HG02678 (cell line): ENCODE measurements around the gene ZNF239.
"Not testable (repeated sequence)": the region's sequence is repeated elsewhere in the genome, so short reads cannot be mapped to it uniquely, and the experiment has no call there.

Experiments used
- ATAC-seq: cut with Tn5 transposase; IDR thresholded peaks from one replicate; pipeline ENCODE4 v1.9.1; 2021; ENCODE audit warnings: mild to moderate bottlenecking, moderate library complexity; ENCODE audit not compliant: unreplicated experiment

ZNF239 gene

DNA sequence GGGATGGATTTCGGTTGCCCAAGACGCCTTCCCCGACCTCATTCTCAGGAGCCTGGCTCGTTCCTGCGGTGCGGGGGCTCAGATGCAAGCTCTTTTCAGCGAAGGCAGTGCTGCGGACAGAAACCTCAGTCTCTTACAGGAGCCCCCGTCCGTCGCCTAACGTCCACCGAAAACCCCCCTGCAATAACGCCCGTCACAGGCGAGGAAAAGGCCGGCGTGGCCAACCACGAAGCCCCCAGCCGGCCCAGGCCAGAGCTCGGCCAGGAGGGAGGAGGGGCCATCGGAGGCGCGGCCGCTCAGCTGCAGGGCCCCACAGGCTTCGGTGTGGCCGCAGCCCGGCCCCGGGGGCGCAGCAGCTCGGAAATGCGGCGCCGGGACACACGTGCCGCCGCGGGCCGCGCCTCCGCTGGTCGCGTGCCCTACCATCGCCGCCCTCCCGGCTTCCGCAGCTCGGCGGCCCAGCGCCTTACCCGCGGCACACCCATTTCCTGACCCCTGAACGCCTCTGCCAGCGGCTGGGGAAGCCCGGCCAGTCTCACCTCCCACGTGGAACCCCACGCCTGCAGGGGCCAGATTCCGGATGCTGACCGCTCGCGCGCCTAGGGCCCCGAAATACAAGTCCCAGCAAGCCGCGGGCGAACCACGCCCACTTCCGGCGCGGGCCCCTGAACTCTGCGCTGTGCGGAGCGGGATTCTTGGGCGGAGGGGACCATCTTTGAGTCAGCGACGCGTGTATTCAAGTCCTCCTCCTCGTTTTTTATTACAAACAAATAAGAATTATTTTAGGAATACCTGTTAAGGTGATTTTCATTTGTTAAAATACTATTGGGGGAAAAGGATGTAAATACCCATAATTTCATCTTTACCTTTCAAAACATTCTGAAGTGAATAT, at the start of gene ZNF239:
Gene ZNF239, minus strand, starts transcription at position 616 of the 892 bp plus-strand sequence. CDS start 16,537 bp downstream, outside the sequence.
- peak; percentile 97 for ATAC-seq

DNA sequence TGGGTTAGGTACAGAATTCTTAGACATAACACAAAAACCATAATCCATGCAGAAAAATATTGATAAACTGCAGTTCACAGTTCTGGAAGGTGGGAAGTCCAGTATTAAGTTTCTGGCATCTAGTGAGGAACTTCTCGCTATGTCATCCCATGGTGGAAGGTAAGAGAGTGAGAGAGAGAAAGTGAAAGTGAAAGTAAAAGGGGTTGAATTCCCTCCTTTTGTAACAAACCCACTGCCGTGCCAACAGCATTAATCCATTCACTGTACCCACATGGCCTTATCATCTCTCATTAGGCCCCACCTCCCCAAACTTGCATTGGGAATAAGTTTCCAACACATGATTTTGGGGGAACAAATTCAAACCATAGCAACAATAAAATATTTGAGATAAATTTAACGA, 48.9 kb upstream of the ZNF239 start:
- ATAC-seq, result no peak

DNA sequence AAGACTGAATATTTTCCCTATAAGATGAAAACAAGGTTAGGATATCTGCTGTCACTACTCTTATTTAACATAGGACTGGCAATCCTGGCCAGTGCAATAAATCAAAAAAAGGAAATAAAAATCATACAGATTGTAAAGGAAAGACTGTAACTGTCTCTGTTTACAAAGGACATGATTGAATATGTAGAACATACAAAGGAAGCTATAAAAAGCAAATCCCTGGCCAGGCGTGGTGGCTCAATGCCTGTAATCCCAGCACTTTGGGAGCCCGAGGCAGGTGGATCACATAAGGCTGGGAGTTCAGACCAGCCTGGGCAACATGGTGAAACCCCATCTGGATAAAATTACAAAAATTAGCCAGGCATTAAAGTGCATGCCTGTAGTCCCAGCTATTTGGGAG, 47.6 kb upstream of the ZNF239 start:
- no peak for ATAC-seq

- ATAC-seq, result no peak
Observed at GRCh38 chr10:43619368-43619767, 45.0 kb upstream of the ZNF239 start.

DNA sequence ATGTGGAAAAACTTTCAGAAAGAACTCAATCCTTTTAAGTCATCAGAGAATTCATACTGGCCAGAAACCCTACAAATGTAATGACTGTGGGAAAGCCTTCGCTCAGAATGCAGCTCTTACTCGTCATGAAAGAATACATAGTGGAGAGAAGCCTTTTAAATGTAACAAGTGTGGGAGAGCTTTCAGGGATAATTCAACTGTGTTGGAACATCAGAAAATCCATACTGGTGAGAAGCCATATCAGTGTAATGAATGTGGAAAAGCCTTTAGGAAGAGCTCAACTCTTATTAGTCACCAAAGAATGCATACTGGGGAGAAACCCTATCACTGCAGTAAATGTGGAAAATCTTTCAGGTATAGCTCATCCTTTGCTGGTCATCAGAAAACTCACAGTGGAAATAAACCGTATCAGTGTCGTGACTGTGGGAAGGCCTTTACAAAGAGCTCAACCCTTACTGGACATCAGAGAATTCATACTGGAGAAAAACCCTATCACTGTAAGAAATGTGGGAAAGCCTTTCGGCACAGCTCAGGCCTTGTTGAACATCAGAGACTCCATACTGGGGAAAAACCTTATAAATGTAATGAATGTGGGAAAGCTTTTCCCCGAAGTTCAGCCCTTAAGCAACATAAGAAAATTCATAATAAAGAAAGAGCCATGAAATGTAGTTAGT, 42.4 kb upstream of the ZNF239 start:
- ATAC-seq, result no peak

DNA sequence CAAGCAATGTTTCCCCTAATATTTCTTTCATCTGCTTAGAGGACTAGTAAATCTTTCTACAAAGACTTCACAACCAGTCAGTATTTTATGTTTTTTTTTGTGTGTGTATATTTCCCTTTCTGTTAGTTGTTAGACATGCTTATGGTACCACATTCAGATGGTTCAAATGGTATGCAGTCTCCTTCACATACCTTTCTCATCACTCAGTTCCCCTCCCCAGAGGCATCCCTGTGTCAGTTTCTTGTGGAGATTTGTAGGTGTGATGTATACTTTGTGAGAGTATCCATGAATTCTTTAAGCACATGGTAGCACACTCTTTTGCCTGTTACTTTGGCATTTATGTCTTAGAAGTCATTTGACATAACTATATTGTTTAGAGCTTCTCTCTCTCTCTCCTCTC, 36.2 kb upstream of the ZNF239 start:
- no peak for ATAC-seq

- no peak for ATAC-seq
Observed at GRCh38 chr10:43607199-43607573, 32.8 kb upstream of the ZNF239 start.

DNA sequence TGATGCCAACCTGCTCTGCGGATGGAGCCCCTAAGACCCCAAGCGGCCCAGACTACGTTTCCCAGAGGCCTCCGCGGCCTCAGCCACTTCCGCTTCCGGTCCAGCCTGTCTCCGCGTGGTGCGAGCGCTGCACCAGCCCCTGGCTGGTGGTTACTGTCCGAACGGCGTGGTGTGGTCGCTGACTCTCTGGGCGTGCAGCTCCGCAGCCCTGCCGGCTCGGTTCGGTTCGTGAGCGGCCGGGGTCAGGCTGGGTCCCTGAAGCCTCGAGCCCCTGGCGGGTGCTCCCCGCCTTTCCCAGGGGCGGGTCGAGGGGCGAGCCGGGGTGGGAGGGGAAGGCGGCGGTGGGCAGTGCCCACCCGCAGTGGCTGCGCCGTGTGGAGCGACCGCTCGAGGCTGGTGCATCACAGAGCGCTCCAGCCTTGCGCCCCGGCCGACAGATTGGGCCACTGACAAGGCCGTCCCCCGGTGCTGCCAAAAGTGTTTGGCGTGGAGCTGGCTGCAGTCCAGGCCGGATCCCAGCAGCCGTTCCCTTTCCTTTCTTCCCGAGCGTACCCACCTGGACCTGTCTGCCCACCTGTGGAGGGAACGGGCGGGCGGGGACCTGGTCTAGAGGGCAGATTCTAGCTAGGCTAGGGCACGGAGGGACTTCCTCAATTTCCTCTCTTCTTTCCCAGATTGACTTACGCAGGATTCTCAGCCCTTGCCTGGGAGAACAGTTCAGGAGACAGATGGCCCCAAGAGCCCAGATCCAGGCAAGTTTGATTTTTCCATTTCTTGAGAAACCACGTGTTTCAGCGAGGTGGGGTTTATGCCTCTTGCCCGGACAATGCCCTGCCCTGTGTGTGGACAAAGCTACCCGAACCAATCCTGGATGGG, 32.1 kb upstream of the ZNF239 start, which contains the start of gene ZNF485:
Gene ZNF485, plus strand, starts transcription at position 116 of the 876 bp plus-strand sequence. Its CDS starts 613 bp downstream, at position 729.
- peak; percentile 99 for ATAC-seq

DNA sequence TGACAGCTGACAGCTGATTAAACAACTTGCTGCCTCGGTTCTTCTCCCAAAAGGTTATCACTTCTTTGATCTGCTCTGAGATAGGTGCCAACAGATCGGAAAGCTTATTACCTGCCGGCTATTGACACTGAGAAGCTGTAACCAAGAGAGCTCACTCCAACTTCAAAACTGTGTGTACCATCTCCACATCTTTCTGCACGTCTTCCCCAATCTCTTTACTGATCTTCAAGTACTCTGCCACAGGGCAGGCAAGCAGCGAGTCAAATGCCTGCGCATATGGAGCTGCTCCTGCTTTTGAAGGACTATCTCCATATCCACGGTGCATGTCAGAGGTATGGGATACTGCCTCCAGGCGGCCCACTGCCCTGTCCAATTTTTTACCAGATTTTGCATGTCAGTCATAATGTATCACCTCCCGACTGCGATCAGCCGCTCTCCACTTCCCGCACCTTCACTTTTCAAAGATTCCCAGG, 31.5 kb upstream of the ZNF239 start:
- no peak for ATAC-seq

GRCh38 chr10:43601576-43601975, 27.2 kb upstream of the ZNF239 start:
- not testable (repeated sequence) for ATAC-seq

DNA sequence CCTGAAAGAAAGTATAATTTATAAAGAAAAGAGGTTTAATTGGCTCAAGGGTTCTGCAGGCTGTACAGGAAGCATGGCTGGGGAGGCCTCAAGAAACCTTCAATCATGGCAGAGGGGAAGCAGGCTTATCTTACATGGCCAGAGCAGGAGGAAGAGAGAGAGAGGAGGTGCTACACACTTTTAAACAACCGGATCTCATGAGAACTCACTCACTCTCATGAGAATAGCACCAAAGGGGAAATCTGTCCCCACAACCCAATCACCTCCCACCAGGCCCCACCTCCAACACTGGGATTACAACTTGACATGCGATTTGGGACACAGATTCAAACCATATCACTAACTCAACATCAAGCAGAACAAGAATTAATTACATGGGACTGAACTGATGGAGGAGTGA, 24.9 kb upstream of the ZNF239 start:
- ATAC-seq, result no peak

DNA sequence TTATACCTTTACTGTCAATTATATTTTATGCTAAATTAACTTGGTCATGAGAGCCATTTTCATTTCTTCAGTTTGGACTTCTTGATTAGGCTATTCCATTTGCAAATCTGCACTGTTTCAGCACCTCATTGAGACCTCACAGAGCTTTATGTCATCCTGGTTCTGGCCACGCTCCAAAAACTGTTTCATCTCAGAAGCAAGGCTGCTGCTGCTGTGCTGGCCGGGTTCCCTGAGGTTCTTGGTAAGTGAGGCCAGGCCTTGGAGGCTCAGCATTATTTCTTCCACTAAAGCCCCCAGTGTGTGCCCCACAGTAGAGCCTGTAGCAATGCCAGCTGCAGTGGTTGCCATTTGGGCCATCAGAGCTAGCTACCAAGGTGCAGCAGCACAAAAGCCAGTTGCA, 24.0 kb upstream of the ZNF239 start:
- ATAC-seq, result no peak

- no peak for ATAC-seq
Observed at GRCh38 chr10:43596546-43596945, 22.1 kb upstream of the ZNF239 start.

- ATAC-seq, result peak; percentile 48
Observed at GRCh38 chr10:43595739-43596298, 21.4 kb upstream of the ZNF239 start.

DNA sequence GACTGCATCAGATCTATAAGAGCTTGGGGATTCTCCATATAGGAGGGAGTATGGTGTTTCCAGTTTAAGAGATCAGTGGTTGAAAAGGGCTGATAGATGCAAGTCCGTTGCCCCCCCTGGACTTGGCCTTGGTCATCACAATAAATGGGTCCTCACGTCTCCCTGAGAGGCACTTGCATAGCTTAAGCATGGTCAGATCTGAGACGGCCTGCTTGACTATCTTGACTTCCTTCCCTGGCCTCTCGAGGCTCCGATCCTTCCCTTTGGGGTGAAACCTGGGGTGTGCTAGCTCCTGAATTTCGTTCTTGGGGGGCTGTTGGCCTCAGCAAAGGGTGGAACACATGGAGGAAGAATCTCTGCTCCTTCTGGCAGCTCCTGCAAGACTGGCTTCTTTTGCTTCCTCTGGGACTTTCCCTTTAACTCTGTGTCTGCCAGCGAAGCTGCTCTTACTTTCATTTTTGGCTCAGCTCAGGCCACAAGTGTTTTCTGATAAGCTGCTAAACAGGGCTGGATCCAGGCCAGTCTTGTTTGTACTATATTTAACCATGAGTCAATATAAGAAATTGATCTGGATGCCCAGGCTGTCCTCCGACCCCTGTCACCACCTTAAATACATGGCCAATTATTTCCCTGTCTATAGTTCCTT, 20.7 kb upstream of the ZNF239 start:
- ATAC-seq, result peak; percentile 94

DNA sequence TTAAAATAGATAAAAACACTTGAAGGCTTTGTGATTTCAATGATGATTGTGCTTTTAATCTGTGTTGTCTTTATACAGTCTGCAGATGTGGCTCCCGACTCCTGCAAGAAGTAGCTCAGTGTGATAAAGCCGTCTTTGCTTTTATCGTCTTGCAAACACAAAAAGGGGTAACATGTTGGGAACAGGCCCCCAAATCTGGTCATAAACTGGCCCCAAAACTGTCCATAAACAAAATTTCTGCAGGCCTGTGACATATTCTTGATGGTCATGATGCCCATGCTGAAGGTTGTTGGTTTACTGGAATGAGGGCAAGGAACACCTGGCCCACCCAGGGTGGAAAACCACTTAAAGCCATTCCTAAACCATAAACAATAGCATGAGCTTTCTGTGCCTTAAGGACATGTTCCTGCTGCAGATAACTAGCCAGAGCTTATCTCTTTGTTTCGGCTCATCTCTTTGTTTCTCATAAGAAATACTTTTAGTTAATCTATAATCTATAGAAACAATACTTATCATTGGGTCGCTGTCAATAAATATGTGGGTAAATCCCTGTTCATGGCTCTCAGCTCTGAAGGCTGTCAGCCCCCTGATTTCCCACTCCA, 17.0 kb upstream of the ZNF239 start:
- ATAC-seq, result no peak

DNA sequence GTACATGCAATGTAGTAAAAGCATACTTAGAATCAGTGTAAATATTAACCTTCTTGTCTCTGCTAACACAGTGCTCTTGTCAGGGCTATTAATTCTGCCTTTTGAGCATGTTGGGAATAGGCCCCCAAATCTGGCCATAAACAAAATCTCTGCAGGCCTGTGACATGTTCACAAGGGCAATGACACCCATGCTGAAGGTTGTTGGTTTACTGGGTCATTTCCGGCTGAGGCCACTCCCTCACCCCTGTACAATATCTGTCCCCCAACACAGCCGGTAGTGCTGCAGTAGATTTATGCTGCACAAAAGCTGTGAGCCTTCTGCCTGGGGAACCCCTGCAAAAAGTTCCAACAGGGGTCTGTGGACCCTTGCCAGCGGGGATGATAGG, 12.3 kb upstream of the ZNF239 start:
- not testable (repeated sequence) for ATAC-seq

DNA sequence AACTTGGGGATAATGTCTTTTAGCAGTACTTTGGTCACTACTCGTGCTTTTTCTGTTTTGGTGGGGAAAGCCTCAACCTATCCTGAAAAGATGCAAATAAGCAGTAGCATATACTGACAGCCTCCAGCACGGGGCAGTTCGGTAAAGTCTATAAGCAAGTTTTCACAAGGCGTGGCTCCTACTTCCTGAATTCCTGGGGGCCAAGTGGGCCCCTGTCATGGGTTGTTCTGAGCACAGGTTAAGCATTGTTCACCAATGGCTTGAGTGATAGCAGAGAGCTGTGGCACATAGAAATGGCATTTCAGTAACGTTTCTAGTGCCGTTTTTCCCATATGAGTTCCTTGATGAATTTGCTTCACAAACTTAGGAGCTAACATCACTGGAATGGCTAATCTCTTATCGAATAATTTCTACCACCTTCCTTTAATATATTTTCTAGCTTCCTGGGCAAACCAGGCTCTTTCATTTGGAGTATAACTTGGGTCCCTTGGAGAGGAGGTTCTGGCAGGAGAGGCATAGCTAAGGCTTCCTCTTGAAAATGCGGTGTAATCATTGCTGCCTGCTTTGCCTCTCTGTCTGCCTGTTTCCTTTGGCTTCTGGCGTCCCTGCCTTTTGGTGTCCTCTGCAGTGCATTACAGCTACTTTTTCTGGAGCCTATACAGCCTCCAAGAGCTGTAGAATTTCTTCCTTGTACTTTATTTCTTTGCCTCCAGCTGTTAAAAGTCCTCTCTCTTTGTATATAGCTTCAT, 11.7 kb upstream of the ZNF239 start:
- ATAC-seq, result no peak

- ATAC-seq, result no peak
Observed at GRCh38 chr10:43585046-43585445, 10.6 kb upstream of the ZNF239 start.
